Neuronal stem cell (in vitro differentiated cells): ENCODE measurements around the gene KIF16B.
A peak's percentile ranks its signal among the peaks of the same experiment; 100 is the strongest.

Experiments used
- DNase-seq: peaks from one replicate; pipeline ENCODE4 v3.0.0-alpha.2; 2013; ENCODE audit warnings: low spot score
- H2AFZ ChIP-seq: one replicate; pipeline ENCODE4 v1.6.1; 2013; ENCODE audit warnings: mild to moderate bottlenecking, low read length, inconsistent platforms
- H2AK5ac ChIP-seq: 2 replicates; pipeline ENCODE4 v1.6.1; 2013; ENCODE audit warnings: low read depth, mild to moderate bottlenecking, inconsistent platforms, low read length, moderate library complexity, mixed read lengths
- H2BK120ac ChIP-seq: 2 replicates; pipeline ENCODE4 v1.6.1; 2013; ENCODE audit warnings: low read depth, mild to moderate bottlenecking, inconsistent platforms, low read length, moderate library complexity, mixed read lengths
- H2BK12ac ChIP-seq: one replicate; pipeline ENCODE4 v1.6.1; 2013; ENCODE audit warnings: low read length, inconsistent platforms
- H2BK15ac ChIP-seq: 2 replicates; pipeline ENCODE4 v1.6.1; 2013; ENCODE audit warnings: mild to moderate bottlenecking, low read length, inconsistent platforms, mixed read lengths
- H2BK5ac ChIP-seq: one replicate; pipeline ENCODE4 v1.6.1; 2013; ENCODE audit warnings: inconsistent platforms, mild to moderate bottlenecking, low read length, moderate library complexity
- H3K14ac ChIP-seq: one replicate; pipeline ENCODE4 v1.6.1; 2013; ENCODE audit warnings: low read length, inconsistent platforms
- H3K18ac ChIP-seq: 2 replicates; pipeline ENCODE4 v1.6.1; 2013; ENCODE audit warnings: low read length, inconsistent platforms
- H3K23ac ChIP-seq: 2 replicates; pipeline ENCODE4 v1.6.1; 2013; ENCODE audit warnings: low read depth, mild to moderate bottlenecking, mixed read lengths, low read length, inconsistent platforms; ENCODE audit not compliant: poor library complexity
- H3K27ac ChIP-seq: replicated peaks from 3 replicates; pipeline ENCODE4 v1.5.1; 2013; ENCODE audit warnings: low read length, inconsistent platforms
- H3K27me3 ChIP-seq, 3 experiments: 2 replicates each; pipeline ENCODE4 v1.6.1; 2013; ENCODE audit warnings: low read length in 3 of 3, mild to moderate bottlenecking in 2 of 3, inconsistent platforms in 1 of 3, low read depth in 1 of 3, mixed read lengths in 1 of 3, moderate library complexity in 1 of 3; ENCODE audit not compliant: control insufficient read depth in 3 of 3, insufficient read depth in 3 of 3
- H3K36me3 ChIP-seq, 2 donors: replicated peaks in 1 of 2; 2 replicates each; pipeline ENCODE4 v1.6.1; 2013; ENCODE audit warnings: low read length in 2 of 2; ENCODE audit not compliant: control insufficient read depth in 2 of 2, insufficient read depth in 2 of 2
- H3K4ac ChIP-seq: 2 replicates; pipeline ENCODE4 v1.6.1; 2013; ENCODE audit warnings: inconsistent platforms, mild to moderate bottlenecking, low read length, moderate library complexity
- H3K4me1 ChIP-seq, 2 donors: 1 replicate in 1 of 2; 2 replicates in 1 of 2; pipeline ENCODE4 v1.6.1; 2013; ENCODE audit warnings: low read length in 2 of 2, low read depth in 1 of 2; ENCODE audit not compliant: control insufficient read depth in 2 of 2, insufficient read depth in 1 of 2
- H3K4me2 ChIP-seq: one replicate; pipeline ENCODE4 v1.6.1; 2013; ENCODE audit warnings: mild to moderate bottlenecking, low read length, inconsistent platforms; ENCODE audit not compliant: insufficient read depth, poor library complexity, severe bottlenecking
- H3K4me3 ChIP-seq, 2 donors: 2 replicates each; pipeline ENCODE4 v1.5.1; 2013; ENCODE audit warnings: low read length in 2 of 2, mild to moderate bottlenecking in 2 of 2, inconsistent platforms in 1 of 2, moderate library complexity in 1 of 2
- H3K79me1 ChIP-seq: one replicate; pipeline ENCODE4 v1.6.1; 2013; ENCODE audit warnings: low read depth, mild to moderate bottlenecking, inconsistent platforms, low read length, moderate library complexity
- H3K9ac ChIP-seq: one replicate; pipeline ENCODE4 v1.6.1; 2013; ENCODE audit warnings: mild to moderate bottlenecking, low read depth, low read length, inconsistent platforms; ENCODE audit not compliant: poor library complexity
- H3K9me3 ChIP-seq, 2 donors: replicated peaks in 1 of 2; 2 replicates each; pipeline versions ENCODE3 to v1.6.1; 2013; ENCODE audit warnings: low read length in 2 of 2, mild to moderate bottlenecking in 2 of 2, inconsistent platforms in 1 of 2, low read depth in 1 of 2, mixed read lengths in 1 of 2, moderate library complexity in 1 of 2; ENCODE audit not compliant: control insufficient read depth in 2 of 2, insufficient read depth in 1 of 2
- H4K8ac ChIP-seq: one replicate; pipeline ENCODE4 v1.6.1; 2013; ENCODE audit warnings: low read depth, mild to moderate bottlenecking, inconsistent platforms, low read length, moderate library complexity
- H4K91ac ChIP-seq: one replicate; pipeline ENCODE4 v1.6.1; 2013; ENCODE audit warnings: low read length, low read depth, mild to moderate bottlenecking, inconsistent platforms; ENCODE audit not compliant: poor library complexity
- WGBS, 2 donors: extraction: QIAGEN DNeasy Blood & Tissue Kit; methylation state at CpG; one replicate each; pipeline ENCODE4 v1.1.7; 2013; ENCODE audit warnings: missing lambda C conversion rate in 2 of 2, mixed read lengths in 1 of 2; ENCODE audit not compliant: insufficient read length in 2 of 2, insufficient replicate concordance in 1 of 2; ENCODE audit errors: extremely low coverage in 2 of 2; 5-methylcytosine and 5-hydroxymethylcytosine counted together

KIF16B gene

GRCh38 chr20:16392346-16392745 is 180.9 kb downstream of the KIF16B start:
- no peak overlapping the region for H3K18ac ChIP-seq
- no peaks in the 10 kb centered on the region for H3K27me3 ChIP-seq
- H3K36me3 ChIP-seq, result no peaks in the 10 kb centered on the region
- H3K14ac ChIP-seq, result no peak overlapping the region
- H3K4me1 ChIP-seq, result peaks cover 0 to 3% of the 10 kb centered on the region in 2 donors
- H3K4me2 ChIP-seq, result no peak overlapping the region
- H3K9me3 ChIP-seq, result peaks cover 0 to 2% of the 10 kb centered on the region in 2 donors
- no peak overlapping the region for H3K4me3 ChIP-seq
- no peaks in the 10 kb centered on the region for H3K79me1 ChIP-seq
- no peak for DNase-seq
- no peak overlapping the region for H2BK120ac ChIP-seq
- H2BK12ac ChIP-seq, result no peak overlapping the region
- no CpG with 5 or more reads among the region's 8 CpGs for whole genome bisulfite sequencing, 2 donors
- H2AK5ac ChIP-seq, result no peak overlapping the region
- no peak overlapping the region for H4K91ac ChIP-seq
- no peak overlapping the region for H3K27ac ChIP-seq
- H3K23ac ChIP-seq, result no peak overlapping the region
- no peak overlapping the region for H3K4ac ChIP-seq
- peak overlapping the region; percentile 70 for H3K9ac ChIP-seq
- no peak overlapping the region for H2AFZ ChIP-seq
- H2BK5ac ChIP-seq, result no peak overlapping the region
- H4K8ac ChIP-seq, result no peak overlapping the region
- H2BK15ac ChIP-seq, result no peak overlapping the region

- Histone ChIP-seq H4K8ac (no peak overlapping the region), H2BK5ac (no peak overlapping the region), H3K14ac (no peak overlapping the region), H3K18ac (no peak overlapping the region), H3K36me3 (no peaks in the 10 kb centered on the region), H3K23ac (no peak overlapping the region), H2BK120ac (no peak overlapping the region), H3K27ac (no peak overlapping the region), H2AK5ac (no peak overlapping the region), H2BK15ac (no peak overlapping the region), H3K27me3 (no peaks in the 10 kb centered on the region), H4K91ac (no peak overlapping the region), H3K4me2 (no peak overlapping the region), H2AFZ (no peak overlapping the region), H3K9me3 (peaks cover 0 to 2% of the 10 kb centered on the region in 2 donors), H3K4ac (no peak overlapping the region), H3K4me3 (no peak overlapping the region), H3K79me1 (no peaks in the 10 kb centered on the region), H3K4me1 (peaks cover 0 to 3% of the 10 kb centered on the region in 2 donors), H2BK12ac (no peak overlapping the region), H3K9ac (no peak overlapping the region)
- no CpG with 5 or more reads among the region's 4 CpGs for WGBS, 2 donors
- DNase-seq, result no peak
Observed at GRCh38 chr20:16390991-16391390, 182.3 kb downstream of the KIF16B start.

GRCh38 chr20:16388731-16389130 is 184.5 kb downstream of the KIF16B start:
- Histone ChIP-seq H3K27ac (no peak overlapping the region), H4K8ac (no peak overlapping the region), H2BK120ac (no peak overlapping the region), H3K9ac (no peak overlapping the region), H3K18ac (no peak overlapping the region), H2BK12ac (no peak overlapping the region), H3K9me3 (peaks cover 0 to 2% of the 10 kb centered on the region in 2 donors), H3K79me1 (no peaks in the 10 kb centered on the region), H3K4me2 (no peak overlapping the region), H2AFZ (no peak overlapping the region), H3K4ac (no peak overlapping the region), H3K27me3 (no peaks in the 10 kb centered on the region), H3K4me3 (no peak overlapping the region), H3K4me1 (peaks cover 0 to 3% of the 10 kb centered on the region in 2 donors), H4K91ac (no peak overlapping the region), H3K36me3 (peaks cover 0 to 2% of the 10 kb centered on the region in 2 donors), H3K14ac (no peak overlapping the region), H2BK5ac (no peak overlapping the region), H2AK5ac (no peak overlapping the region), H3K23ac (no peak overlapping the region), H2BK15ac (no peak overlapping the region)
- no peak for DNase-seq
- no CpG with 5 or more reads among the region's 6 CpGs for WGBS, 2 donors

GRCh38 chr20:16387666-16388065 is 185.6 kb downstream of the KIF16B start:
- no peak overlapping the region for H2BK15ac ChIP-seq
- no peak overlapping the region for H3K23ac ChIP-seq
- no peak overlapping the region for H3K4ac ChIP-seq
- H3K14ac ChIP-seq, result no peak overlapping the region
- no peak overlapping the region for H2AK5ac ChIP-seq
- peaks cover 0 to 2% of the 10 kb centered on the region in 2 donors for H3K36me3 ChIP-seq
- no peak overlapping the region for H4K8ac ChIP-seq
- peak overlapping the region in 1 of 2 donors; percentile 23 for H3K4me3 ChIP-seq
- peaks cover 0 to 3% of the 10 kb centered on the region in 2 donors for H3K4me1 ChIP-seq
- no peak overlapping the region for H3K9ac ChIP-seq
- H2AFZ ChIP-seq, result no peak overlapping the region
- H3K9me3 ChIP-seq, result peaks cover 0 to 2% of the 10 kb centered on the region in 2 donors
- no peak overlapping the region for H2BK120ac ChIP-seq
- H2BK12ac ChIP-seq, result no peak overlapping the region
- no CpG with 5 or more reads among the region's 6 CpGs for WGBS, 2 donors
- H3K18ac ChIP-seq, result no peak overlapping the region
- H3K79me1 ChIP-seq, result no peaks in the 10 kb centered on the region
- H2BK5ac ChIP-seq, result no peak overlapping the region
- no peaks in the 10 kb centered on the region for H3K27me3 ChIP-seq
- no peak overlapping the region for H3K27ac ChIP-seq
- no peak overlapping the region for H4K91ac ChIP-seq
- DNase-seq, result no peak
- no peak overlapping the region for H3K4me2 ChIP-seq
